Choroid plexus epithelial cell (primary cell): ENCODE results near the gene RGS7BP.

ENCODE experiments used
- DNase-seq: peaks from one replicate; pipeline ENCODE4 v3.0.0-alpha.2; 2010; ENCODE audit warnings: low read depth
- H3K4me3 ChIP-seq: 2 replicates; pipeline ENCODE4 v1.5.1; 2011; ENCODE audit warnings: low read depth, mild to moderate bottlenecking, control low read depth, low read length, moderate library complexity
- TF ChIP-seq, protein P1 (sequence below): conservative IDR thresholded peaks from 2 replicates; pipeline ENCODE4 v1.5.1; 2011; ENCODE audit warnings: low read depth, mild to moderate bottlenecking, control low read depth, inconsistent platforms, low read length, moderate library complexity

Gene RGS7BP

GRCh38 chr5:64644831-64645230 is 139.0 kb downstream of the RGS7BP start:
- DNase-seq: no peak
- TF ChIP-seq, protein P1, sequence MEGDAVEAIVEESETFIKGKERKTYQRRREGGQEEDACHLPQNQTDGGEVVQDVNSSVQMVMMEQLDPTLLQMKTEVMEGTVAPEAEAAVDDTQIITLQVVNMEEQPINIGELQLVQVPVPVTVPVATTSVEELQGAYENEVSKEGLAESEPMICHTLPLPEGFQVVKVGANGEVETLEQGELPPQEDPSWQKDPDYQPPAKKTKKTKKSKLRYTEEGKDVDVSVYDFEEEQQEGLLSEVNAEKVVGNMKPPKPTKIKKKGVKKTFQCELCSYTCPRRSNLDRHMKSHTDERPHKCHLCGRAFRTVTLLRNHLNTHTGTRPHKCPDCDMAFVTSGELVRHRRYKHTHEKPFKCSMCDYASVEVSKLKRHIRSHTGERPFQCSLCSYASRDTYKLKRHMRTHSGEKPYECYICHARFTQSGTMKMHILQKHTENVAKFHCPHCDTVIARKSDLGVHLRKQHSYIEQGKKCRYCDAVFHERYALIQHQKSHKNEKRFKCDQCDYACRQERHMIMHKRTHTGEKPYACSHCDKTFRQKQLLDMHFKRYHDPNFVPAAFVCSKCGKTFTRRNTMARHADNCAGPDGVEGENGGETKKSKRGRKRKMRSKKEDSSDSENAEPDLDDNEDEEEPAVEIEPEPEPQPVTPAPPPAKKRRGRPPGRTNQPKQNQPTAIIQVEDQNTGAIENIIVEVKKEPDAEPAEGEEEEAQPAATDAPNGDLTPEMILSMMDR: no peak
- H3K4me3 ChIP-seq: no peak overlapping the region

DNA sequence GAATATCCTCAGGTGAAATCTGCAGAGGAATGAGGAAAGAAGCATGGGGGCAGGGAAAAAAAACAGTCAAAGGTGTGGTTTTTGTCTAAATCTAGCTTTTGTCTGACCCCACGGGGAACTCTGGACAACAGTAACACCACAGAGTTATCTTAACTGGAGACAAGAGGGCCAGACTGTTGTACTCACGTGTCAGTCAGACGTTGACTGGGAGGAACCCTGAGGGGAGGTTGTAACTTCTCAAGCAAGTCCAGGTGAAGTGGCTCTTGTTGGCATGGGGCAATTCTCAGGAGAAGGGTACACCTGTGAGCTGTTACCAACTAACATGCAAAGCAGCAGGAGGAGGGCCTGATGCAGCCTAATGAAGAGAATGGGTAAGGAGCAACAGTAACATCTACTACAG is 140.4 kb downstream of the RGS7BP start:
- TF ChIP-seq, protein P1: no peak
- no peak overlapping the region for H3K4me3 ChIP-seq
- DNase-seq: no peak

DNA sequence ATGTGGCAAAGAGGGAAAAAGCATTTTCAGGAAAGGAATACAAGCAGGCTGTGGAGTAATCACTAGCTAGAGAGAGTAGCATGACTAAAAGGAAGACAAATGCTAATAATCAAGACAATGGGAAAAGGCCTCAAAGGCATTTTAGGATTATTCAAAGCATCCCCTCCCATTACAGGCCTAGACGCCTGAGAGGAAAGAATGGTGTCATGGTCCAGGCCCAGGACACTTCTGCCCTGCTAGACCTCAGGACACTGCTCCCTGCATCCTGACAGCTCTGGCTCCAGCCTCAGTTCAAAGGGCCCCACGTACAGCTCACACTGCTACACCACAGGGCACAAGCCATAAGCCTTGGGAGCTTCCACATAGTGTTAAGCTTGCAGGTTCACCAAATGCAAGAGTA is 143.7 kb downstream of the RGS7BP start:
- TF ChIP-seq, protein P1: no peak
- DNase-seq: no peak
- H3K4me3 ChIP-seq: no peak overlapping the region

DNA sequence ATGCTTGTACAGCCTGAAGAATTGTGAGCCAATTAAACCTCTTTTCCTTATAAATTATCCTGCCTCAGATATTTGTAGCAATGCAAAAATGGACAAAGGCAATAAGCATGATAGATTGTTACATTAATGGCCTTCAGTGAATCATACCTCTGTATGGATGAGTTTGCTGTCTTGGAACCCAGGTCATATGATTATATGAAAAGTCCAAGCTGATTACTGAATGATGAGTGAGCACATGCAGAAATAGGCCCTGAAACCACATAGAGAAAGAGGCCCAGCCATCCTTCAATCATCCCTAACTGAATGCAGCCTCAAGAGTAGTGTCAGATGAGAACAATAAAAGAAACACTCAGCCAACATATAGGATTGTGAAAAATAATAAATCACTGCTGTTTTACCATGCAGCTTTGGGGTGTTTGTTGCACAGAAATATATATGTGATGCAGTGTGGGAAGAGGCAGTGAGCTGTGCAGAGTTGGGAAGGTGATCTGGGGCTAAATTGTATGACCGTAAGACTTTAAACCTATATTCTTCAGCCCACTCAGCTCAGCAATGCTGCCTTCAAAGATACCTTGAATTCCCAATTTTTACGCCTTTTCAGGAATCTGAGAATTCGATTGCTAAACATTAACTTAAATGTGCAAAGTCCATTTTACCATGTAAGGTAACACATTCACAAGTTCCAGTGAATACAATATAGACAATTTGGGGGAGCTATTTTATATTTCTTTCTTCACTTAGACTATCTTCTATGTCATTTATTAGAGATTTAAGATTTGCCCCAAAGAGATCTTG is 148.1 kb downstream of the RGS7BP start:
- no peak overlapping the region for H3K4me3 ChIP-seq
- TF ChIP-seq, protein P1: no peak
- no peak for DNase-seq

- TF ChIP-seq, protein P1: no peak
- H3K4me3 ChIP-seq: no peak overlapping the region
- DNase-seq: no peak
Observed at GRCh38 chr5:64654561-64654938, 148.7 kb downstream of the RGS7BP start.

DNA sequence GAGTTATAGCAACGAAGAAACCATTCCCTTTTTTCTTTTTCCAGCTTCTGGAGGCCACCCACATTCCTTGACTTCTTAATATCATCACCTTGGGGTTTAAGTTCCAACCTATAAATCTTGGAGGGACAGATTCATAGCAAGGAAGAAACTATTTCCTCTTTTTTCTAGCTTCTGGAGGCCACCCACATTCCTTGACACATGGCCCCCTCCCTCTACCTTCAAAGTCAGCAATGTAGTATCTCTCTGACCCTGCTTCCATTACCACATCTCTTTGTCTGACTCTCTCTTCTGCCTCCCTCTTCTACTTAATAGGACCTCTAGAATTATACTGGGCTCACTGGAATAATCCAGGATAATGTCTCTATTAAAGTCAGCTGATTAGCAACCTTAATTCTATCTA is 149.8 kb downstream of the RGS7BP start:
- TF ChIP-seq, protein P1: no peak

DNA sequence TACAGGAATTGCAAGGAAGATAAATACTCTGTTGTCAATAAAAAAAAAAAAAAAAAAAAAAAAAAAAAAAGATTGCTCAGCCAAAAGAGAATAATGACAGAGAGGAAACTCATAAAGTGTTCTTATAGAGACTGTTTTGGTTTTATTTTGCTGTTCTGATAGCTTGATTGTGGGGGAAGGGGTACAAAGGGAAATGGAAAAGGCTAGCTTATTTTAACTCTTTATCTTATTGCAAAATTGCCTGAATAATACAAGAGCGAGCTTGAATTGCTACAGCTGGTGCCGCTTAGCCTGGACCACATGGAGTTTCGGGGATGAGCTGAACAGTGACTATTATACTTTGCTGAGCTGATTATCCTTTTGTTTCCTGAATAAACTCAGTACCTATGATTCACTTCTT is 153.5 kb downstream of the RGS7BP start:
- DNase-seq: peak; percentile 39
- H3K4me3 ChIP-seq: no peak overlapping the region
- TF ChIP-seq, protein P1: no peak

More for the DNA sequence above, 149.8 kb downstream of the RGS7BP start:
- H3K4me3 ChIP-seq: no peak overlapping the region
- DNase-seq: no peak
